ENCODE data around the gene MAGEB3.

GRCh38 chrX:30181353-30181752 is 49.1 kb upstream of the MAGEB3 start:
- no peak for TF ChIP-seq ZNF75A (CRISPR knock-in tag; IDR thresholded peaks at IDR 0.05)
- TF ChIP-seq RNF2 (IDR thresholded peaks at IDR 0.05): no peak
- TF ChIP-seq CC2D1A (IDR thresholded peaks at IDR 0.05): no peak
- no peak for TF ChIP-seq SMARCA4 (IDR thresholded peaks at IDR 0.05)
- TF ChIP-seq ZNF407 (IDR thresholded peaks at IDR 0.05; ENCODE audit: low read depth): no peak
- TF ChIP-seq CBFB (CRISPR knock-in tag; IDR thresholded peaks at IDR 0.05): no peak
- TF ChIP-seq RFX7 (CRISPR knock-in tag; IDR thresholded peaks at IDR 0.05): no peak
- no peak for TF ChIP-seq SMC3 (conservative IDR thresholded peaks at IDR 0.05; ENCODE audit: insufficient read depth, low read depth, low read length)
- no peak for TF ChIP-seq SMARCC2 (IDR thresholded peaks at IDR 0.05; ENCODE audit: low read depth)
- no peak for TF ChIP-seq GABPA (tag; conservative IDR thresholded peaks at IDR 0.05; ENCODE audit: low read depth)
- no peak for TF ChIP-seq TBL1XR1 (IDR thresholded peaks at IDR 0.05; ENCODE audit: low read length in 2 of 2)
- no peak for TF ChIP-seq JUN (IDR thresholded peaks at IDR 0.05; ENCODE audit: borderline replicate concordance, low read depth, low read length)
- TF ChIP-seq JUN (CRISPR knock-in tag; IDR thresholded peaks at IDR 0.05; ENCODE audit: borderline replicate concordance): no peak
- TF ChIP-seq RFX5 (IDR thresholded peaks at IDR 0.05; ENCODE audit: low read depth, low read length): no peak
